H1 (cell line): Measurements from ENCODE around the gene SMAP1. TPM values are rescaled to one million over a fixed set of nuclear protein-coding genes. Genes with fewer than 3 reads are reported as not detected.

Experiments
- ASH2L ChIP-seq: fragments of 200-600, 300-600 bp; sonication (generic); IDR thresholded peaks from one replicate; pipeline ENCODE4 v1.7.1; 2017; ENCODE audit warnings: low read length
- CHD2 ChIP-seq: IDR thresholded peaks from 2 replicates; pipeline ENCODE4 v1.6.1; 2012; ENCODE audit warnings: low read length, improper control_type of control experiment
- CREB1 ChIP-seq: IDR thresholded peaks from 2 replicates; pipeline ENCODE4 v1.6.1; 2012; ENCODE audit warnings: inconsistent platforms
- CTCF ChIP-seq, 3 experiments: IDR thresholded peaks; 1 replicate in 2 of 3; 2 replicates in 1 of 3; pipeline versions ENCODE4 v1.5.1 to v1.6.1; 2011; ENCODE audit warnings: low read length in 3 of 3, mild to moderate bottlenecking in 3 of 3, inconsistent platforms in 2 of 3, low read depth in 1 of 3, moderate library complexity in 1 of 3; ENCODE audit not compliant: insufficient read depth in 1 of 3; ENCODE audit errors: control extremely low read depth in 1 of 3
- EGR1 ChIP-seq: IDR thresholded peaks from 2 replicates; pipeline ENCODE4 v1.6.1; 2011; ENCODE audit warnings: low read depth, low read length, borderline replicate concordance
- FOSL1 ChIP-seq: IDR thresholded peaks from 2 replicates; pipeline ENCODE4 v1.6.1; 2011; ENCODE audit warnings: mild to moderate bottlenecking, low read depth, low read length, moderate library complexity; ENCODE audit not compliant: insufficient read depth
- KDM1A ChIP-seq: fragments of 200-600, 300-600 bp; sonication (generic); IDR thresholded peaks from 2 replicates; pipeline ENCODE4 v1.7.1; 2016; ENCODE audit warnings: mild to moderate bottlenecking, low read length, borderline replicate concordance
- POU5F1 ChIP-seq: IDR thresholded peaks from 2 replicates; pipeline ENCODE4 v1.6.1; 2011; ENCODE audit warnings: low read depth, mild to moderate bottlenecking, low read length, moderate library complexity
- RAD21 ChIP-seq, 2 experiments: IDR thresholded peaks in 1 of 2; conservative IDR thresholded peaks in 1 of 2; 2 replicates each; pipeline ENCODE4 v1.6.1; 2011; ENCODE audit warnings: low read depth in 2 of 2, low read length in 2 of 2, improper control_type of control experiment in 1 of 2, inconsistent platforms in 1 of 2, mild to moderate bottlenecking in 1 of 2, moderate library complexity in 1 of 2
- TCF12 ChIP-seq: IDR thresholded peaks from 2 replicates; pipeline ENCODE4 v1.6.1; 2011; ENCODE audit warnings: low read depth, mild to moderate bottlenecking, low read length
- polyA plus RNA-seq, 7 experiments: library from polyadenylated mRNA; depleted of rRNA in 3 of 7; stranded (reverse) in 5 of 7; unstranded in 2 of 7; fragments of >200 nt in 5 of 7; fragments of 200-250 nt in 2 of 7; gene quantifications; 1 replicate in 5 of 7; 2 replicates in 1 of 7; 4 replicates in 1 of 7; pipeline versions ENCODE4 v1.2.1 to v1.2.3, GENCODE V29; 2011 to 2013; ENCODE audit warnings: missing spikeins in 2 of 7, mixed read lengths in 2 of 7
- total RNA-seq: library from RNA; stranded (reverse); fragmentation: NEBNext Ultra II Directional; extraction: Animal tissue kit (Norgen Biotek cat#: 25700); gene quantifications from 2 replicates; pipeline ENCODE4 v1.2.1, GENCODE V29; 2021

The SMAP1 gene
- total and polyA plus RNA-seq, 2 of the 8 experiments (the other 6 are each of a cell fraction or from before 2014, with no cell fraction given) = 18.8 to 32.4 TPM

- TF ChIP-seq CTCF (IDR thresholded peaks at IDR 0.05; ENCODE audit: control extremely low read depth in 1 of 3, insufficient read depth in 1 of 3, low read depth in 1 of 3, low read length in 3 of 3) (peak; percentile 74 to 94 (median 82)), CHD2 (no peak), RAD21 (IDR thresholded peaks at IDR 0.05 in 1 of 2, conservative IDR thresholded peaks at IDR 0.05 in 1 of 2; ENCODE audit: low read depth in 2 of 2, low read length in 2 of 2) (peak; percentile 91 to 92), TCF12 (no peak), FOSL1 (no peak), POU5F1 (no peak), KDM1A (no peak), ASH2L (peak; percentile 39), CREB1 (no peak), EGR1 (no peak)
Measured at GRCh38 chr6:70884074-70884983, 216.6 kb downstream of the SMAP1 start (continued).
